ENCODE data around the gene ZNF302.

ZNF302 gene

GRCh38 chr19:34731964-34732363 lies 54.5 kb downstream of the ZNF302 start:
- DNase-seq (ENCODE audit: low spot score) (no peak), FAIRE-seq (no peak)

GRCh38 chr19:34732612-34733211 lies 55.2 kb downstream of the ZNF302 start:
- no peak for FAIRE-seq
- DNase-seq (ENCODE audit: low spot score), result no peak

GRCh38 chr19:34733266-34733745 lies 55.8 kb downstream of the ZNF302 start:
- DNase-seq (ENCODE audit: low spot score) (no peak), FAIRE-seq (no peak)

- FAIRE-seq (no peak), DNase-seq (ENCODE audit: low spot score) (peak; percentile 68)
These were observed 56.5 kb downstream of the ZNF302 start, which contains the start of gene ZNF181 for GRCh38 chr19:34733746-34734536. ZNF181 (plus strand) TSS chr19:34734243; CDS start chr19:34735038, 795 bp downstream.

GRCh38 chr19:34734537-34735103 lies 57.1 kb downstream of the ZNF302 start:
- DNase-seq (ENCODE audit: low spot score) (no peak), FAIRE-seq (no peak)
